Osteoblast (primary cell): ENCODE data around the gene TMOD3. TPM values are rescaled to one million over a fixed set of nuclear protein-coding genes. Genes with fewer than 3 reads are reported as not detected.
A peak's percentile ranks its signal among the peaks of the same experiment; 100 is the strongest.

Source experiments
- DNase-seq: peaks from one replicate; pipeline ENCODE4 v3.0.0; 2011; ENCODE audit warnings: low spot score, mixed read lengths; ENCODE audit not compliant: insufficient read length; ENCODE audit errors: missing footprints
- H2AFZ ChIP-seq: 2 replicates; pipeline ENCODE4 v1.6.0; 2011; ENCODE audit warnings: mild to moderate bottlenecking, low read length
- H3K27ac ChIP-seq: 2 replicates; pipeline ENCODE4 v1.5.1; 2011; ENCODE audit warnings: mild to moderate bottlenecking, low read depth, low read length, moderate library complexity
- H3K27me3 ChIP-seq: 2 replicates; pipeline ENCODE4 v1.6.0; 2012; ENCODE audit warnings: mild to moderate bottlenecking, control low read depth, inconsistent platforms, low read length, moderate library complexity; ENCODE audit not compliant: insufficient read depth
- H3K36me3 ChIP-seq: 2 replicates; pipeline ENCODE4 v1.5.1; 2011; ENCODE audit warnings: mild to moderate bottlenecking, low read length, control low read depth, moderate library complexity; ENCODE audit not compliant: insufficient read depth
- H3K4me1 ChIP-seq: 2 replicates; pipeline ENCODE4 v1.5.1; 2011; ENCODE audit warnings: mild to moderate bottlenecking, low read length, control low read depth, moderate library complexity; ENCODE audit not compliant: insufficient read depth
- H3K4me2 ChIP-seq: 2 replicates; pipeline ENCODE4 v1.6.0; 2011; ENCODE audit warnings: mild to moderate bottlenecking, low read length; ENCODE audit not compliant: insufficient read depth
- H3K4me3 ChIP-seq: fragments of 200-600 bp; sonication (generic); 3 replicates; pipeline ENCODE4 v1.5.1; 2012; ENCODE audit warnings: mild to moderate bottlenecking, low read length, inconsistent platforms; ENCODE audit not compliant: insufficient read depth
- H3K79me2 ChIP-seq: 2 replicates; pipeline ENCODE4 v1.6.0; 2012; ENCODE audit warnings: mild to moderate bottlenecking, low read length, control low read depth, inconsistent platforms; ENCODE audit not compliant: insufficient read depth
- H3K9me3 ChIP-seq: 2 replicates; pipeline ENCODE4 v1.5.1; 2011; ENCODE audit warnings: low read depth, low read length, control low read depth
- H4K20me1 ChIP-seq: 2 replicates; pipeline ENCODE4 v1.6.0; 2012; ENCODE audit warnings: mild to moderate bottlenecking, low read length, control low read depth; ENCODE audit not compliant: insufficient read depth
- CTCF ChIP-seq: IDR thresholded peaks from 2 replicates; pipeline ENCODE4 v1.5.1; 2011; ENCODE audit warnings: mild to moderate bottlenecking, low read depth, low read length, moderate library complexity; ENCODE audit errors: extremely low read depth
- total RNA-seq: library from RNA; depleted of rRNA; stranded (reverse); fragments of >200 nt; gene quantifications from 2 replicates; pipeline ENCODE4 v1.2.3, GENCODE V29; 2012

The TMOD3 gene
- total RNA-seq, 1 donor = 44.5 TPM

GRCh38 chr15:51907136-51907862 is 77.8 kb downstream of the TMOD3 start:
- Histone ChIP-seq H3K9me3 (no peaks in the 10 kb centered on the region), H4K20me1 (peaks cover 10% of the 10 kb centered on the region), H2AFZ (no peak overlapping the region), H3K4me1 (peaks cover 12% of the 10 kb centered on the region), H3K79me2 (no peaks in the 10 kb centered on the region), H3K27ac (peak overlapping the region; percentile 27), H3K4me2 (no peak overlapping the region), H3K4me3 (no peak overlapping the region), H3K36me3 (no peaks in the 10 kb centered on the region), H3K27me3 (no peaks in the 10 kb centered on the region)
- peak; percentile 6 for TF ChIP-seq CTCF
- DNase-seq = peak; percentile 65

GRCh38 chr15:51908316-51908715 is 78.9 kb downstream of the TMOD3 start:
- Histone ChIP-seq H3K79me2 (no peaks in the 10 kb centered on the region), H3K4me2 (no peak overlapping the region), H2AFZ (no peak overlapping the region), H4K20me1 (peaks cover 10% of the 10 kb centered on the region), H3K4me1 (peaks cover 12% of the 10 kb centered on the region), H3K4me3 (no peak overlapping the region), H3K27ac (no peak overlapping the region), H3K27me3 (no peaks in the 10 kb centered on the region), H3K36me3 (no peaks in the 10 kb centered on the region), H3K9me3 (no peaks in the 10 kb centered on the region)
- peak; percentile 49 for DNase-seq
- no peak for TF ChIP-seq CTCF

- H2AFZ ChIP-seq = no peak overlapping the region
- H3K27me3 ChIP-seq = no peaks in the 10 kb centered on the region
- H4K20me1 ChIP-seq = peaks cover 8% of the 10 kb centered on the region
- H3K79me2 ChIP-seq = no peaks in the 10 kb centered on the region
- no peak overlapping the region for H3K4me2 ChIP-seq
- no peak overlapping the region for H3K4me3 ChIP-seq
- peaks cover 11% of the 10 kb centered on the region for H3K4me1 ChIP-seq
- H3K36me3 ChIP-seq = no peaks in the 10 kb centered on the region
- TF ChIP-seq CTCF = no peak
- no peak overlapping the region for H3K27ac ChIP-seq
- DNase-seq = no peak
- H3K9me3 ChIP-seq = no peaks in the 10 kb centered on the region
Observed at GRCh38 chr15:51909584-51909983, 80.1 kb downstream of the TMOD3 start.

GRCh38 chr15:51912528-51912927 is 83.1 kb downstream of the TMOD3 start:
- no peaks in the 10 kb centered on the region for H3K27me3 ChIP-seq
- no peaks in the 10 kb centered on the region for H3K9me3 ChIP-seq
- no peak overlapping the region for H3K4me2 ChIP-seq
- no peak for TF ChIP-seq CTCF
- no peak overlapping the region for H2AFZ ChIP-seq
- H3K4me3 ChIP-seq = no peak overlapping the region
- DNase-seq = peak; percentile 19
- H3K36me3 ChIP-seq = peaks cover 3% of the 10 kb centered on the region
- H3K27ac ChIP-seq = no peak overlapping the region
- no peaks in the 10 kb centered on the region for H3K79me2 ChIP-seq
- H4K20me1 ChIP-seq = no peaks in the 10 kb centered on the region
- peaks cover 2% of the 10 kb centered on the region for H3K4me1 ChIP-seq
